Prostate gland (tissue), 2 donors: ENCODE measurements around the gene MARK3. TPM values are rescaled to one million over a fixed set of nuclear protein-coding genes. Genes with fewer than 3 reads are reported as not detected.

ENCODE experiments used
- DNase-seq: peaks from one replicate; pipeline ENCODE4 v3.0.0-alpha.2; 2019; ENCODE audit warnings: low spot score
- H3K27ac ChIP-seq, 2 donors: fragments of 200-600 bp; sonication (generic); 2 replicates each; pipeline ENCODE4 v1.5.1; 2017 to 2019
- H3K27me3 ChIP-seq: fragments of 200-600 bp; sonication (generic); replicated peaks from 2 replicates; pipeline ENCODE4 v1.5.1; 2019; ENCODE audit not compliant: insufficient read depth
- H3K36me3 ChIP-seq, 2 donors: fragments of 200-600 bp; sonication (generic); 1 replicate in 1 of 2; 2 replicates in 1 of 2; pipeline versions ENCODE4 v1.5.1 to v1.8.1; 2017 to 2019
- H3K4me1 ChIP-seq: fragments of 200-600 bp; sonication (generic); replicated peaks from 2 replicates; pipeline ENCODE4 v1.5.1; 2019
- H3K4me3 ChIP-seq, 2 donors: fragments of 200-600 bp; sonication (generic); 2 replicates each; pipeline ENCODE4 v1.5.1; 2017 to 2019
- H3K9me3 ChIP-seq: fragments of 200-600 bp; sonication (generic); 2 replicates; pipeline ENCODE4 v1.5.1; 2017
- POLR2A ChIP-seq: fragments of 450-650 bp; IDR thresholded peaks from one replicate; pipeline ENCODE4 v1.6.1; 2016; ENCODE audit warnings: antibody characterized with exemption, mild to moderate bottlenecking
- POLR2AphosphoS5 ChIP-seq: sonication (generic); formaldehyde crosslinking; IDR thresholded peaks from one replicate; pipeline ENCODE4 v1.6.1; 2017; ENCODE audit warnings: antibody characterized with exemption
- WGBS: methylation state at CpG from one replicate; pipeline ENCODE4 v1.1.5; 2018; 5-methylcytosine and 5-hydroxymethylcytosine counted together
- intact Hi-C: fragments of 100-400 bp; cut with DNase I; formaldehyde crosslinking; loops from one replicate; pipeline ENCODE4 v1.14.2; 2022
- total RNA-seq, 2 donors: library from RNA; depleted of rRNA; stranded (reverse); fragments of >200 nt; gene quantifications; one replicate each; pipeline ENCODE4 v1.1.0, GENCODE V29; 2016
- TF ChIP-seq, protein P1 (sequence below), 4 experiments: fragments of 200-600 bp in 2 of 4; fragments of 450-650 bp in 2 of 4; sonication (generic) in 2 of 4; IDR thresholded peaks; 1 replicate in 3 of 4; 2 replicates in 1 of 4; pipeline ENCODE4 v1.5.1; 2016 to 2019; ENCODE audit warnings: antibody characterized with exemption in 4 of 4, mild to moderate bottlenecking in 2 of 4, moderate library complexity in 2 of 4

The MARK3 gene
- total RNA-seq, 2 donors from 2014 or later = 51.5 to 115 TPM

DNA sequence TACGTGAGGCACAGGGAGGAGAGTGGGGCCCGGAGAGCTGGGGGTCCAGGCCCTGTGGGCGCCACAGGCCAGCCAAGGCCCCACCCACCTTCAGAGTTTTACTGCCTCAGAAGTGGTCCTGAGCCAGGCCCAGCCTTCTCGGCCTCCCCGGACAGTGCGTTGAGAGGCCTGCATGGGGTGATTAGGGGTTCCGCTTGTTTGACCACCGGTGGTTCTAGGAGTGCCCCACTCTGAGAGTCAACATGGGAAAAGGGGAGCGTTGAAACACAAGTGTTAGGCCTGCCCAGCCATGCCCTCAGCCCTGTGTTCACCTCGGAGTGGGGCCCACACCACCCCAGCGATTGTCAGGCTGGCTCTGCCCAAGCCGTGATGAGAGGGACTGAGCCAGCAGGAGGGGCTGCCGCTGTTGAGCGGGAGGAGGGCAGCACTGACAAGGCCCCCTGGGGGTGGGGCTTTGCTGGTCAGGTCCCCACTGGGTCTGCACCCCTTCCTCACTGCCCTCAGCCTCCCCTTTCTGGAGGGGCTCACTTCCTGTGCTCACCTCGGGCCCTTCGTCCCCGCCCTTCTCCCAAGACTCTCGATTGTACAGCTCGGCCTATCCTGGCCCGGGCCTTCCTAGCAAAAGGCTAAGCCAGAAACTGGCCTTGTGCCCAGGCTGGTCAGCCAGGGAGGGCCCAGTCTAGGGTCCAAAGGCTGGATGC lies 132.7 kb downstream of the MARK3 start:
- no peak for DNase-seq
- peak overlapping the region; percentile 68 to 92 for H3K27ac ChIP-seq
- intact Hi-C loops = loop anchor here (1.0 kb wide), 1 partner anchor 29 kb away; no protein-coding TSS in a partner anchor
- no peaks in the 10 kb centered on the region for H3K36me3 ChIP-seq
- TF ChIP-seq, protein P1, sequence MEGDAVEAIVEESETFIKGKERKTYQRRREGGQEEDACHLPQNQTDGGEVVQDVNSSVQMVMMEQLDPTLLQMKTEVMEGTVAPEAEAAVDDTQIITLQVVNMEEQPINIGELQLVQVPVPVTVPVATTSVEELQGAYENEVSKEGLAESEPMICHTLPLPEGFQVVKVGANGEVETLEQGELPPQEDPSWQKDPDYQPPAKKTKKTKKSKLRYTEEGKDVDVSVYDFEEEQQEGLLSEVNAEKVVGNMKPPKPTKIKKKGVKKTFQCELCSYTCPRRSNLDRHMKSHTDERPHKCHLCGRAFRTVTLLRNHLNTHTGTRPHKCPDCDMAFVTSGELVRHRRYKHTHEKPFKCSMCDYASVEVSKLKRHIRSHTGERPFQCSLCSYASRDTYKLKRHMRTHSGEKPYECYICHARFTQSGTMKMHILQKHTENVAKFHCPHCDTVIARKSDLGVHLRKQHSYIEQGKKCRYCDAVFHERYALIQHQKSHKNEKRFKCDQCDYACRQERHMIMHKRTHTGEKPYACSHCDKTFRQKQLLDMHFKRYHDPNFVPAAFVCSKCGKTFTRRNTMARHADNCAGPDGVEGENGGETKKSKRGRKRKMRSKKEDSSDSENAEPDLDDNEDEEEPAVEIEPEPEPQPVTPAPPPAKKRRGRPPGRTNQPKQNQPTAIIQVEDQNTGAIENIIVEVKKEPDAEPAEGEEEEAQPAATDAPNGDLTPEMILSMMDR (IDR thresholded peaks at IDR 0.05) = no peak
- TF ChIP-seq POLR2AphosphoS5 (no peak), POLR2A (no peak)
- H3K4me1 ChIP-seq = peaks cover 23% of the 10 kb centered on the region
- no peak overlapping the region for H3K4me3 ChIP-seq
- no peaks in the 10 kb centered on the region for H3K27me3 ChIP-seq
- WGBS = 14% methylated on average over 20 of the region's 20 CpGs
- H3K9me3 ChIP-seq = no peaks in the 10 kb centered on the region

DNA sequence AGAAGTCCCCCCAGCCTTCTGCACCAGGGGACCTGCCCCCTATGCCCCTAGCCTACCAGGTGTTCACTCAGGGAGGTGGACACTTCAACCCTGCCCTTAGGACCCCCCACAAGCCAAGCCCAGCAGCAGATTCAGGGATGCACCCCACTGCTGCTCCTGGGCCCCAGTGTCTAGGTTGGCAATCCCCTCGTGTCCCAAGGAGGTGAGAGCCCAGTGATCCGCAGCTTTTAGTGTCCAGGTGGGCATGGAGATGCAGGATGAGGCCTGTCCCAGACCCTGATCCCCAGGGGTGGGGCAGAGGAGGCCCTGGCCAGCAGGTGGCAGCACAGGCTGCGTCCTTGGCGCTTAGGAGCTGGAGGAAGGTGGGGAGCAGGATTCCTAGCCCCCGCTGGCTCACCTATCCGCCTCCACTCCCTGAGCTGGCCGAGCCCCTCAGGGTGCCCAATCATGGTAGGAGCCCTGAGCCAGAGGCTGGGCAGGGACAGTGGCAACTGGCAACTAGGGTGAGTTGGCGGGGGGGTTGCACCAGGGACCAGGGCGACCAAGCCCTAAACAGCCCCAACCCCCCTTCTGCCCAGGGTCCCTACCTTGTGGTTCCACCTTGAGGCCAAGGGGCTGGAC lies 133.3 kb downstream of the MARK3 start:
- Histone ChIP-seq H3K36me3 (no peaks in the 10 kb centered on the region), H3K27ac (peak overlapping the region; percentile 68 to 92), H3K27me3 (no peaks in the 10 kb centered on the region), H3K4me1 (peaks cover 24% of the 10 kb centered on the region), H3K4me3 (no peak overlapping the region), H3K9me3 (no peaks in the 10 kb centered on the region)
- intact Hi-C loops = loop anchor here (1.0 kb wide), 1 partner anchor 29 kb away; no protein-coding TSS in a partner anchor
- TF ChIP-seq POLR2AphosphoS5 = no peak
- TF ChIP-seq, protein P1 (IDR thresholded peaks at IDR 0.05) = peak; percentile 94 to 96 (median 95)
- WGBS = 52% methylated on average over 9 of the region's 9 CpGs
- DNase-seq = peak; percentile 54

DNA sequence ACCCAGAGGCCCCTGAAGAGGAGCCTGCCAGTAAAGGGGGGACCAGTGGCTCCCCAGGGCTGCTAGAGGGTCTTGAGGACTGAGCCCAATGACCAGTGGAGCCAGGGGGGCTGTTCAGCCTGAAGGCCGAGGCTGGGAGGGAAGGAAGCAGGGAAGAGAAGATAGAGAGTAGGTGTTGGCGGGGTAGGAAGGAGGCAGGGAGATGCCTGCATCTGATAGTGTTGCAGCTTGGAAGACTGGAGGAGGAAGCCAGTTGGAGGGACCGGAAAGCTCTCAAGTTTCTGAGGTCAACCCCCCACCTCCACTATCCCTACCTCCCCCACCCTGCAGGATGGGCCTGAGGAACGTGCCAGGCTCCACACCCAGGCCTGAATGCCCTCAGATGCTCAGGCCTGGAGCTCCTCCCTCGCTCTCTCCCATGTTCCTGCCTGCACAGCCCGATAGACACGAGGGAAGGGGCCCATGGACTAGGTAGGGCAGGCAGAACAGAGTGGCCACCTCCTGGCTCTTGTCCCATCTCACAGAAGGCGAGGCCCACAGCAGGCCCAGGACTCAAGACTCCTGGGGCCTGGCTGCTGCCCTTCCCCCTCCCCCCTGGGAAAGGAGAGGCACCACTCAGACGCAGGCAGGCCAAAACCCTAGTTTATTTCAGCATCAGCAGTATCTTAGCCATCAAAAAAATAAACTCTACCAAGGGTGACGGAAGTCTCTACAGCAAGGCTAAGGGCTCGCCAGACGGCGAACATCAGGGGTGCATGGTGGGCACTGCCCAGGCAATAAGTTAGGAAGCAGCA lies 134.0 kb downstream of the MARK3 start:
- H3K27ac ChIP-seq = peak overlapping the region; percentile 68 to 92
- intact Hi-C loops = no loop called here
- peaks cover 24% of the 10 kb centered on the region for H3K4me1 ChIP-seq
- H3K4me3 ChIP-seq = no peak overlapping the region
- no peaks in the 10 kb centered on the region for H3K9me3 ChIP-seq
- no peaks in the 10 kb centered on the region for H3K27me3 ChIP-seq
- DNase-seq = no peak
- TF ChIP-seq POLR2A (no peak), POLR2AphosphoS5 (no peak)
- TF ChIP-seq, protein P1 (IDR thresholded peaks at IDR 0.05) = no peak
- 36% methylated on average over 12 of the region's 13 CpGs for WGBS
- no peaks in the 10 kb centered on the region for H3K36me3 ChIP-seq

DNA sequence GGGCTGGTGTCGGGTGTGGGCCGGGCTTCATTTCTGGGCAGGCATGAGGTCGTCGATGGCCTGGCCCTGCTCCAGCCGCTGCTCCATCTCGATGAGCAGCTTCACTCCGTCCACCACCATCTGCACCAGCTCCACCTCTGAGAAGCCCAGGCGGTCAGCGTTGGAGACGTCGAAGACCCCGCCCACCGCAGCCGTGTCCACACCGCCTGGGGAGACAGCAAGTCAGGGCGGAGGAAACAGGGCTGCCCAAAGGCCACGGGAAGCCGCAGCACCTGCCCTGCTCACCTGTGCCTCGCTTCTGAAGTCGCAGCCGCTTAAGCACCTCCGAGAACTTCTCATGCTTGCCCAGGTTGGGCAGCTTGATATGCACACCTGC lies 134.6 kb downstream of the MARK3 start:
- TF ChIP-seq POLR2A (no peak), POLR2AphosphoS5 (no peak)
- TF ChIP-seq, protein P1 (IDR thresholded peaks at IDR 0.05) = no peak
- Histone ChIP-seq H3K27me3 (no peaks in the 10 kb centered on the region), H3K4me3 (no peak overlapping the region), H3K36me3 (no peaks in the 10 kb centered on the region), H3K27ac (peak overlapping the region; percentile 86 to 92), H3K4me1 (peaks cover 30% of the 10 kb centered on the region), H3K9me3 (no peaks in the 10 kb centered on the region)
- intact Hi-C loops = no loop called here
- WGBS = 50% methylated on average over 21 of the region's 22 CpGs
- no peak for DNase-seq
